Cardiac muscle cell (in vitro differentiated cells and primary cell): Measurements from ENCODE around the gene MAD1L1. TPM values are rescaled to one million over a fixed set of nuclear protein-coding genes. Genes with fewer than 3 reads are reported as not detected.
"Not testable (repeated sequence)": the region's sequence is repeated elsewhere in the genome, so short reads cannot be mapped to it uniquely, and the experiment has no call there.

ENCODE experiments used
- DNase-seq, 2 donors: peaks; one replicate each; pipeline versions ENCODE4 v3.0.0 to v3.0.0-alpha.2; 2010 to 2017; ENCODE audit warnings: low read depth in 1 of 2, low spot score in 1 of 2
- H3K27ac ChIP-seq: fragments of 200-600 bp; sonication (generic); 2 replicates; pipeline ENCODE4 v1.5.1; 2016
- H3K27me3 ChIP-seq: fragments of 200-600 bp; sonication (generic); 2 replicates; pipeline ENCODE4 v1.6.0; 2016; ENCODE audit warnings: control low read depth
- H3K36me3 ChIP-seq: fragments of 200-600 bp; sonication (generic); 2 replicates; pipeline ENCODE4 v1.5.1; 2016; ENCODE audit warnings: control low read depth
- H3K4me1 ChIP-seq: fragments of 200-600 bp; sonication (generic); 2 replicates; pipeline ENCODE4 v1.8.1; 2017; ENCODE audit warnings: low read depth, mild to moderate bottlenecking, mixed run types
- H3K4me3 ChIP-seq: fragments of 200-600 bp; sonication (generic); 2 replicates; pipeline ENCODE4 v1.5.1; 2016; ENCODE audit warnings: mild to moderate bottlenecking
- H3K9me3 ChIP-seq: fragments of 200-600 bp; sonication (generic); 2 replicates; pipeline ENCODE4 v1.5.1; 2017; ENCODE audit warnings: low read depth, mild to moderate bottlenecking, control low read depth
- polyA plus RNA-seq: library from polyadenylated mRNA; unstranded; fragments of >200 nt; fragmentation: Nextera tagmentation; extraction: Ambion mirVana; gene quantifications from 2 replicates; pipeline ENCODE4 v1.2.1, GENCODE V29; 2016
- total RNA-seq: library from RNA; depleted of rRNA; stranded (reverse); fragments of >200 nt; gene quantifications from 2 replicates; pipeline ENCODE4 v1.2.3, GENCODE V29; 2016
- TF ChIP-seq, protein P1 (sequence below): IDR thresholded peaks from 2 replicates; pipeline ENCODE4 v1.5.1; 2012; ENCODE audit warnings: low read depth, mild to moderate bottlenecking, low read length

The MAD1L1 gene
- total and polyA plus RNA-seq, 2 experiments from 2014 or later = 38.3 to 56.2 TPM

GRCh38 chr7:2060701-2061100 lies 172.0 kb downstream of the MAD1L1 start:
- TF ChIP-seq, protein P1, sequence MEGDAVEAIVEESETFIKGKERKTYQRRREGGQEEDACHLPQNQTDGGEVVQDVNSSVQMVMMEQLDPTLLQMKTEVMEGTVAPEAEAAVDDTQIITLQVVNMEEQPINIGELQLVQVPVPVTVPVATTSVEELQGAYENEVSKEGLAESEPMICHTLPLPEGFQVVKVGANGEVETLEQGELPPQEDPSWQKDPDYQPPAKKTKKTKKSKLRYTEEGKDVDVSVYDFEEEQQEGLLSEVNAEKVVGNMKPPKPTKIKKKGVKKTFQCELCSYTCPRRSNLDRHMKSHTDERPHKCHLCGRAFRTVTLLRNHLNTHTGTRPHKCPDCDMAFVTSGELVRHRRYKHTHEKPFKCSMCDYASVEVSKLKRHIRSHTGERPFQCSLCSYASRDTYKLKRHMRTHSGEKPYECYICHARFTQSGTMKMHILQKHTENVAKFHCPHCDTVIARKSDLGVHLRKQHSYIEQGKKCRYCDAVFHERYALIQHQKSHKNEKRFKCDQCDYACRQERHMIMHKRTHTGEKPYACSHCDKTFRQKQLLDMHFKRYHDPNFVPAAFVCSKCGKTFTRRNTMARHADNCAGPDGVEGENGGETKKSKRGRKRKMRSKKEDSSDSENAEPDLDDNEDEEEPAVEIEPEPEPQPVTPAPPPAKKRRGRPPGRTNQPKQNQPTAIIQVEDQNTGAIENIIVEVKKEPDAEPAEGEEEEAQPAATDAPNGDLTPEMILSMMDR = no peak
- H3K4me3 ChIP-seq = no peak overlapping the region
- no peaks in the 10 kb centered on the region for H3K36me3 ChIP-seq
- H3K27me3 ChIP-seq = no peaks in the 10 kb centered on the region
- peak in 1 of 2 donors; percentile 38 for DNase-seq
- no peak overlapping the region for H3K27ac ChIP-seq
- peaks cover 15% of the 10 kb centered on the region for H3K4me1 ChIP-seq
- H3K9me3 ChIP-seq = no peaks in the 10 kb centered on the region

GRCh38 chr7:2059964-2060700 lies 172.6 kb downstream of the MAD1L1 start:
- Histone ChIP-seq H3K27ac (no peak overlapping the region), H3K4me3 (no peak overlapping the region), H3K4me1 (peaks cover 15% of the 10 kb centered on the region), H3K9me3 (no peaks in the 10 kb centered on the region), H3K36me3 (no peaks in the 10 kb centered on the region), H3K27me3 (no peaks in the 10 kb centered on the region)
- DNase-seq = no peak
- TF ChIP-seq, protein P1 = no peak

- H3K9me3 ChIP-seq, H3K27me3 ChIP-seq, H3K4me3 ChIP-seq, H3K36me3 ChIP-seq, H3K27ac ChIP-seq: not testable (repeated sequence)
- H3K4me1 ChIP-seq = peaks cover 15% of the 10 kb centered on the region
- peak in 1 of 2 donors; percentile 14 for DNase-seq
These were observed 174.5 kb downstream of the MAD1L1 start for GRCh38 chr7:2058246-2058645.

- TF ChIP-seq, protein P1 = no peak
- DNase-seq = no peak
These were observed 176.8 kb downstream of the MAD1L1 start for GRCh38 chr7:2055956-2056355.

DNA sequence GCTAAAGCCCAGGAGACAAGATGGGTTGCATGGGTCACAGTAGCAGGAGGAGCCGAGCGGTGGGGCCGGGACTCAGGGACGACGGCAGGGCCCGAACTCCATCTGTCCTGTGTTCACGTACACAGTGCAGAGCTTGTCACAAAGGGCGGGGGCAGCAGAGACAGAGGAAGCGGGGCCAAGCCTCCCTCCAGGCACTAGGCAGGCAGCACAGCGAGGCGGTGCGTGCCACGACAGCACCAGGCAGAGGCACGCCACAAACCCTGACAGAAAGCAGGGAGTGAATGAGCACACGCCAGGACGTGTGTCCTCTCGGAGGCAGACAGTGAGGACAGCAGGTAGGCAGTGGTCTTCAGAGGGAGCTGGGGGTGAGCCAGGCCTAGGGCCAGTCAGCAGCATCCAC lies 177.8 kb downstream of the MAD1L1 start:
- Histone ChIP-seq H3K36me3 (no peaks in the 10 kb centered on the region), H3K9me3 (no peaks in the 10 kb centered on the region), H3K27me3 (no peaks in the 10 kb centered on the region), H3K4me1 (peaks cover 26% of the 10 kb centered on the region), H3K27ac (no peak overlapping the region), H3K4me3 (no peak overlapping the region)
- no peak for DNase-seq
- TF ChIP-seq, protein P1 = no peak

More at GRCh38 chr7:2055956-2056355, 176.8 kb downstream of the MAD1L1 start:
- Histone ChIP-seq H3K9me3 (no peaks in the 10 kb centered on the region), H3K27me3 (no peaks in the 10 kb centered on the region), H3K27ac (no peak overlapping the region), H3K4me3 (no peak overlapping the region), H3K36me3 (no peaks in the 10 kb centered on the region), H3K4me1 (peaks cover 20% of the 10 kb centered on the region)

DNA sequence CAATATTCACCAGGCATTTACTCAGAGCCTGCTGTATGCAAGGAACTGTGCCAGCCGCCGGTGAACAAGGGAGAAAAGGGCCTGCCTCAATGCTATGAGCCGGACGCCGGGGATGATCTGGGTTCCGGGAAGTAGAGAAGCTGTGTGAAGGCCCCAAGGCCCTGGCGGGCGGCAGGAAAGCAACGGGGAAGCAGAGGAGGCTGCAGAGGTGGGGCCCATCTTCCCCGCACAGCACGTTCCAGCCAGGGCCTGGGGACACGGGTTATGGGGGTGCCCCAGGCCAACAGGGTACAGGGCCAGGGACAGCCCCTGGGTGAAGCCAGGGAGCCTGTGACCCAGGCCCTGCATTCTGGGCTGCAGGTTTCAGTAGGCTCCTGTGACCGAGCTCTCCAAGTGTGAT lies 179.3 kb downstream of the MAD1L1 start:
- H3K27ac ChIP-seq = no peak overlapping the region
- H3K4me3 ChIP-seq = no peak overlapping the region
- DNase-seq = no peak
- no peaks in the 10 kb centered on the region for H3K9me3 ChIP-seq
- TF ChIP-seq, protein P1 = no peak
- H3K36me3 ChIP-seq = no peaks in the 10 kb centered on the region
- no peaks in the 10 kb centered on the region for H3K27me3 ChIP-seq
- peaks cover 26% of the 10 kb centered on the region for H3K4me1 ChIP-seq
